Stimulated activated CD8-positive, alpha-beta memory T cell treated with anti-CD3 and anti-CD28 coated beads, Interleukin-4, amount 100 ng/mL, for 1 hour (primary cell): Measurements from ENCODE around the gene RMC1.

Experiments
- DNase-seq, 2 donors: peaks; one replicate each; pipeline ENCODE4 v3.0.0-alpha.2; 2020; ENCODE audit warnings: low read depth in 2 of 2, low spot score in 1 of 2

RMC1 gene

GRCh38 chr18:23529604-23530003 is 26.3 kb downstream of the RMC1 start:
- no peak for DNase-seq

DNA sequence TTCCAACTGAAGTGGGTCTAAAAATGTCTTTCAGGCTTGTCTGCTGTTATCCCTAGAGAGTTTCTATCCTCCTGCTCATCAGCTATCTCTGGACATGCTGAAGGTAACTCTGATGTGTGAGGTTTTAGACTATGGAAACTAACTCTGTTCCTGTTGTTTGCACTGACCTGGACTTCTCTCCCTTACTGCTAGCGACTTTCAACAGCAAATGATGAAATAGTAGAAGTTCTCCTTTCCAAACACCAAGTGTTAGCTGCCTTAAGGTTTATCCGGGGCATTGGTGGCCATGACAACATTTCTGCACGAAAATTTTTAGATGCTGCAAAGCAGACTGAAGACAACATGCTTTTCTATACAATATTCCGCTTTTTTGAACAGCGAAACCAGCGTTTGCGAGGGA is 26.9 kb downstream of the RMC1 start:
- no peak for DNase-seq

DNA sequence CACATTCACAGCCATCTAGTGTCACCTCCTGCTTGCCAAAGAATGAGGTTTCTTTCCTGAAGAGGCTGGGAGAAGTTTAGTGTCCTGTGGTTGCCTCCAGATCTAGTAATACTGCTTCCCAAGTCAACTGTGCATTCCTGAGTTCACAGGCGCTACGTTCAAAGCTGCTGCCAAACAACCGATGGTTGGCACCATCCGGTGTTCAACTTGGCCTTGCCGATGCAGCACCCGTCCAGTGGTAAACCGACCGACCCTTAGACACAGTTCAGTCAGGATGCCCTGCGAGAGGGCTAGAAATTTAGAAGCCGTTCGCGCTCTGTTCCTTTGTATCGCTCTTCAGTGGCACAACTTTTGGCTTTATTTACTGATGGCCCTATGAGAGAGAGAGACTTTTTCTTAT is 28.6 kb downstream of the RMC1 start:
- DNase-seq: no peak

- no peak for DNase-seq
Measured at GRCh38 chr18:23532848-23533247, 29.5 kb downstream of the RMC1 start.

DNA sequence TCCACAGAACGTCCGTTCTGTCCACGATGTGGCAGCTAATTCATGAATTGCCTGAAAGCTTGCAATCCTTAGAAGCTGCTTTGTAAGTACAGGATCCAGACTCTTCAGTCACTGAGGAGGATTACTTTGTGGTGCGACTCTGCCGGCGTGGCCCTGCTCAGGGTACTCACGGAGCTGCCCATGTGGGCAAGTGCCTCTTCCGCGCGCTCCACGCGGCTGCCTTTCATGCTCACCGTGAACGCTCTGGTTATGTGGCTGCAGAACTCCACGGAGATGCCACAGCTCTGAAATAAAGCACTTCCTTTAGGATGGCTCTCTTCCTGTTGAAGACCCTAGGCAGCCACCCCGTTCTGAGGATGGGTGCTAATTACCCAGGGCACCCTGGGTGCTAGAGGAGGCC is 31.0 kb downstream of the RMC1 start:
- no peak for DNase-seq

GRCh38 chr18:23536204-23536603 is 32.9 kb downstream of the RMC1 start:
- no peak for DNase-seq

DNA sequence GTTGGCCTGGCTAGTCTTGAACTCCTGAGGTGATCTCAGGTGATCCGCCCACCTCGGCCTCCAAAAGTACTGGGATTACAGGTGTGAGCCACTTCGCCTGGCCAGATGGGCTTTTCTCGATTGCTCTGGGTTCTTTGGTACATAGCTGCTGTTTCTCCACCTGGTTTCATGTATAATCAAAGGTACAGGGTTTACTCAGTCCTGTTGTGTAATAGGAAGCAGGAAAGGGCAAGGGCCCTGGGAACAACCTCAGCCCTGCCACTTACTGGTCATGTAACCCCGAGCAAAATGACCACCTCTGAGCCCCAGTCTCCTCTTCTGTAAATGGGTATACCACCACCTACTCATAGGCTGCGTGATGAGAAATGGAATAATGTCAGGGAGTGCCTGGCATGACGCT is 34.0 kb downstream of the RMC1 start:
- DNase-seq: no peak

GRCh38 chr18:23538001-23538400 is 34.7 kb downstream of the RMC1 start:
- DNase-seq: no peak

DNA sequence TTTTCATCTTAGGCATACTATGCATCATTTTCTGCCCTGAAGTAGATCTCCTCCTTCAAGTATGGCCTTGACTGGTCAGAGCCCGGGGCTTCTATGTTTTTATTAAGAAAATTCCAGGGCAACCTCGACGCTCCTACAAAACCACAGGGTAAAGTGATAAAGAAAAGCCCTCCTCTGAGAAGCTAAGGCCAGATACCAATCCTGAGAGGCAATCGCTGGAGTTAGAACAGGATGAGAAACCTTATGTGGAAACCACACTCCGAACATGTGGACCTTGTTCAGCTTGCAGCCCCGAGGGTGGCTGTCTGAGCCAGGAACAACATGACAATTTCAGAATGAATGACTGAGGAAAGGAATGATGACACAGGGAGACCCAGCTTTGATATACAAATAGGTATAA is 35.6 kb downstream of the RMC1 start:
- DNase-seq: no peak

- DNase-seq: no peak
Measured at GRCh38 chr18:23539296-23539695, 36.0 kb downstream of the RMC1 start.

DNA sequence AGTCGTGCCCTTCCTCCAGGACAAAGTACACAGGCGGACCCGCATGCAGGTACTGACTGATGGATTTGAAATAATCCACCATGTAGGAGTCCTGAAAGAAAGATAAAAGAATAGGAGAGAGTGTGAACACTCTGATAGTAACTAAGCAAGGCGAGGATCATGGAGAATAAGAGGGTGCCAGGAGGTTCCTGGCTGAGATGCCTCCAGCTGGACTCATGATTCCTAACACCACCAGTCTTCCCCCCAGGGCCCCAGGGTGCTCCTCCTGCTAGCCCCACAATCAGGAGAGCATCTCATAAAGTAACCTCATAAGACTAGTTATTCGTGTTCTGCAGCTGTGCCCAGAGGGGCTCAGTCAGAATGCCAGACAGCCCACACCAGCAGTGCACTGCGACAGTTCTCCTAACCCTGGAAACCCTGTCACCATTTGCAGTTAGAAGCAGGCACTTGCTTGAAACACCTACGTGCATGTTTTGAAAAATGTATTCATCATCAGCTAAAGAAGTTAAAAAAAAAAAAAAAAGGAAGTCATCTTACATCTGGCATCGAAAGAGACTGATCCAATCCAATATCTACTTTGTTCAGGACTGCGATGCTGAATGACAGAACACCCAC is 36.7 kb downstream of the RMC1 start:
- DNase-seq: no peak

DNA sequence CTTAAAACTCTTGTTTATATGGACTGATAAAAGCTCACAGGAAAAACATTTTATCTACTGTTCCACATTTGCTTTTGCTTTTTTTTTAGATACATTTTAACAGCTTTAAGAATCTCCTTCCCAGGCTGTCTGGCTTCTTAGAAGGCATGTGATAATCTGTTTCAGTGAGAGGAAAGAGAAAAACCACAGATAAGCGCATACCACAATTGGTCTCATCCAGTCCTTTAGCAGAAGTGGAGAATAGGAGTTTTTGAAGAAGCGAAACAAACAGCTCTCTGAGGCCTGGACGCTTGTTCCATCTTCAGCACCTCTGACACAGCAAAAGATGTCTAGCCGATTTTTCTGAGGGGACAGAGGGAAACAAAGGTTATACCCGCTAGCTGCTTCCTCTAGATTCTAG is 37.6 kb downstream of the RMC1 start:
- DNase-seq: no peak

DNA sequence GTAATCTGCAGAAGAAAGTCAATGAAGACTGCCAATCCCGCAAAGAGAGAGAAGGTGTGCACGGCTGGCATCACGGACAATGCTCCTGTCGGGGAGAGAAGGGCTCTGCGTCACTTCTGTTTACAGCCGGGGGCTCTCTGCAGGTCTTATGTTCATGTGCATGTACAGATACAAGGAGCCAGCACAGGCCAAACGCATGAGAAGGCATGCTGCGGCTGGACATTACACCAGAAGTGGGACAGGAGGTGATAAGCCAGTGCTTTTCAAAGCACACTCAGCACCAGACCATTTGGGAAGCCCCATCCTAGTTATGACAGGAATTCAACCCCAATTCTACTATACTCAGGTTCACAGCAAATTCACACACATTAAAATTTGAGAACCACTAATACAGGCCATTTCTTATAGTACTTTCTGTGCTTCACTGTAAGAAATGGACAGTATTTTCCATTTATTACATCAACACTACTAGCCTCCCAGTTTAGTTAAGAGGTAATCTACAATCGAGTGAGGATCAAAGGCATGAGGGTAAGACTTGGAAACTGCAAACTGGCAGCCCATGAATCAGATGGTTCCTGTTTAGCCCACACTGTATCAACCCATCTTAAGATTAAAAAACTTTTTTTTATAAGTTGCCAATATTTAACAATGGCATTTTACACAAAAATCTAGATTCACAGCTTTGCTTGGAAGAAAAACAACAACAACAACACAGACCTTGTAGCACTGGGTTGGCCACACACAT is 38.2 kb downstream of the RMC1 start:
- DNase-seq: no peak

DNA sequence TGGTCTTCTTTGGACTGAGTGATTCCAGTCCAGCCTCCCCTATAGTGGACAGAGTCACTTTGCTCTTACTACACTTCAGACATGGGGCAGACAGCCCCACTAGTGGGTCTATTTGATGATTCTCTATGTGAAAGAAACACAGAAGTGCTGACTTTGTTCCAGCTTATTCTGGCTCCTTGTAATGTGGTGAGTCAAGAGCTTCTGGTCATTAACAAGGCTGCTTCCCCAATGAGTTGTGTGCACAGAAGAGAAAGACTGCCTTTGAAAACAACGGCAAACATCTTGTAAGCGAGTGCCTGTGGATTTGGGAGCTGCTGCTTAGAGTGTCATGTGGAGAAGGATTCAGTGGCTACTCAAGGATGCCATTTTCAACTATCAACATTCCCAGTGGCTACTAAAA is 39.1 kb downstream of the RMC1 start:
- no peak for DNase-seq

- DNase-seq: no peak
Measured at GRCh38 chr18:23545247-23545789, 42.0 kb downstream of the RMC1 start.

DNA sequence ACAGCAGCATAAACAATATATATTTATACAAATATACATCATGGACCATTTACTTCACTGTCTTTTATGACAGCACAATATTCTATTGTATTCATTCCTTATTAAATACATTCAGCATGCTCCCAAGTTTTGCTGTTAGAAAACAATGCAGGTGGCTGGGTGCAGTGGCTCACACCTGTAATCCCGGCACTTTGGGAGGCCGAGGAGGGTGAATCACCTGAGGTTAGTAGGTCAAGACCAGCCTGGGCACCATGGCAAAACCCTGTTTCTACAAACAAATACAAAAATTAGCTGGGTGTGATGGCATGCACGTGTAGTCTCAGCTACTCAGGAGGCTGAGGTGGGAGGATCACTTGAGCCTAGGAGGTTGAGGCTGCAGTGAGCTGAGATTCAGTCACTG is 44.0 kb downstream of the RMC1 start:
- DNase-seq: no peak

GRCh38 chr18:23547846-23548245 is 44.5 kb downstream of the RMC1 start:
- no peak for DNase-seq

GRCh38 chr18:23548275-23548674 is 45.0 kb downstream of the RMC1 start:
- DNase-seq: no peak

DNA sequence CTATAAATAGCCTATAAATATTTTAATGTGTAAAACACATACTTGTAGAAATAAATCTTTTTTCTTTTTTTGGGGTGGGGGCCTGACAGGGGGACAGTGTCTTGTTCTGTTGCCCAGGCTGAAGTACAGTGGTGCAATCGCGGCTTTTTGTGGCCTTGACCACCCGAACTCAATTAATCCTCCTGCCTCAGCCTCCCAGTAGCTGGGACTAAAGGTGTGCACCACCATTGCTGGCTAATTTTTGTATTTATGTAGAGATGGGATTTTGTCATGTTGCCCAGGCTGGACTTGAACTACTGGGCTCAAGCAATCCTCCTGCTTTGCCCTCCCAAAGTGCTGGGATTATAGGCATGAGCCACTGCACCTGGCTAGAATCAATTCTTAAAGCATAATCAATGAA is 45.4 kb downstream of the RMC1 start:
- DNase-seq: no peak

- no peak for DNase-seq
Measured at GRCh38 chr18:23550898-23551297, 47.6 kb downstream of the RMC1 start.

GRCh38 chr18:23551978-23552377 is 48.7 kb downstream of the RMC1 start:
- no peak for DNase-seq

- DNase-seq: no peak
Measured at GRCh38 chr18:23552505-23552904, 49.2 kb downstream of the RMC1 start.

DNA sequence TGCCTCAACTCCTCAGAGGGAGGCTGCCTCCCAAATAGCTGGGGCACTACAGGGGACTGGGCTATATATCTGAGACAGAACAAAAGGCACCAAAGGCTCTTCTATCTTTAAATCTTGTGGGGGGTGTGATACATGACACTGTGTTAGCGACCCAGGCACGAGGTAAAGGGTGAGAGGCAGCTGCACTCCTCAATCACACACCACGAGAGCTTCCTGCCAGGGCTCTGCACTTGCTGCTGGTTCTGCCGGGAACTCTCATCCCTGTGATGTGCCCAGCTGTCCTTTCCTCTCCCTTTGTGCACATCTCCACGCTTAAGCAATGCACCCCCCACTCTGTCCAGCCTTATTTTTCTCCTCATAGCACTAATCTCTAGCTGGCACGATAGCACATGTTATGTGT is 50.6 kb downstream of the RMC1 start:
- DNase-seq: no peak
